HG02610 (cell line): ENCODE measurements around the gene GKAP1.
"Not testable (repeated sequence)": the region's sequence is repeated elsewhere in the genome, so short reads cannot be mapped to it uniquely, and the experiment has no call there.

Source experiments
- ATAC-seq: cut with Tn5 transposase; IDR thresholded peaks from one replicate; pipeline ENCODE4 v1.9.1; 2021; ENCODE audit warnings: mild to moderate bottlenecking, moderate library complexity; ENCODE audit not compliant: unreplicated experiment

Gene GKAP1

DNA sequence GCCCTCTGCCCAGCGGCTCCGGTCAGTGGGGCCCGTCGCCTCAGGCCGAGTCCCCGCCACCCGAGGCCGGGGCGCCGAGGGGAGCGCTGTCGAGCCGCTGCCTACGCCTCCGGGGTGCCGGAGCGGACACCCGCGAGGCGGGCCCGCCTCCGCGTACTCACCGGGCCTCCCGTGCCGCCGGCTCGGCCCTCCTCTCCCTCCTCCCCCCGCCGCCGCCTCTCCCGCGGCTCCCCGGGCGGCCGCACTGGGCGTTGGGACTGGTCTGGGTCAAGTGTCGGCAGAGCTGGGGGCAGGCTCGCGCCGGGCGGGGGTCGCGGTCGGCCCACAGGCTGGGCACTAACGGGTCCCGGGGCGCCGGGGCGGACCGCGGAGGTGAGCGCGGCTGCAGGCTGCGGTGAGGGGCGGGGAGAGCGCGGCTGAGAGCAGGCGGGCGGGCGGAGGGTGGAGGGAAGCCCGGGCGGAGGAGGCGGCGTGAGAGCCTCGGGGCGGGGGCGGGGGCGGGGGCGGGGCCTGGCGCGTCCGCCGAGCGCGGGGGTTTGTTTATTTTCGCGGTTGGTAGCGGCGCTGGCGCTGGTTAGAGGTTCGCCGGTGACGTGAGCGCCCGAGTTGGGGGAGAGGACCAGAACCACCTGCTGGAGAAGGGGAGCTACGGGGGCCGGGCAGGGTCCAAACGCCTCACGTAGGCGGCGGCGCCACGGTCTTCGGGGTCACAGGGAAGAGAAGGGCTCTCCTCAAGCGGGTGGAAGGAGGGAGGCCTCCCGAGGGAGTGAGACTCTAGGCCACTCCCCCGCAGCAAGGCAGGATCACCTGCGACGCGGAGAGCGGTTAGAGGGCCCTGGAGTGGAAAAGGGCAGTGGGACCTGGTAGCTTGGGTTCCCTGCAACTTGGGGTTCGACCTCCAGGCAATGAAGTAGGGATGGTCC lies at the start of gene GKAP1:
TSS of gene GKAP1 (minus strand) at position 414 of the 923 bp plus-strand sequence. CDS start 11,252 bp downstream, outside the sequence.
- ATAC-seq = peak; percentile 81

DNA sequence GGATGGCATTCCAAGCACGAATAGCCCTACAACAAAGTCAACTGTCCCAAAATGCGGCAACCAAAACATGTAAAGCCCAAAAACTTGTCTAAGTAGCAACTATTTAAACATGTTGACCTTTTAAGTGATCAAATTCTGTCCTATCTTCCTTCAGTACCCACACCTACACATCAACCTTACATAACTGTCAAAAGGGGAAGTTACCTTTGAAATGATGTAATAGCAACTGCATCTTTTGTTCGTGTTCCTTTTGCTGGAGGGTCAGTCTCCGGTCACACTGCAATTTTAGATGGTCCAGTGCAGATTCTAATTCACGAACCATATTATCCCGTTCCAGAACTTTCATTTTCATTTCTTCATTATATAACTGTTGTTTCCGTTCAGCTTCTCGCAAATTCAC lies 32.3 kb upstream of the GKAP1 start:
- ATAC-seq = not testable (repeated sequence)

DNA sequence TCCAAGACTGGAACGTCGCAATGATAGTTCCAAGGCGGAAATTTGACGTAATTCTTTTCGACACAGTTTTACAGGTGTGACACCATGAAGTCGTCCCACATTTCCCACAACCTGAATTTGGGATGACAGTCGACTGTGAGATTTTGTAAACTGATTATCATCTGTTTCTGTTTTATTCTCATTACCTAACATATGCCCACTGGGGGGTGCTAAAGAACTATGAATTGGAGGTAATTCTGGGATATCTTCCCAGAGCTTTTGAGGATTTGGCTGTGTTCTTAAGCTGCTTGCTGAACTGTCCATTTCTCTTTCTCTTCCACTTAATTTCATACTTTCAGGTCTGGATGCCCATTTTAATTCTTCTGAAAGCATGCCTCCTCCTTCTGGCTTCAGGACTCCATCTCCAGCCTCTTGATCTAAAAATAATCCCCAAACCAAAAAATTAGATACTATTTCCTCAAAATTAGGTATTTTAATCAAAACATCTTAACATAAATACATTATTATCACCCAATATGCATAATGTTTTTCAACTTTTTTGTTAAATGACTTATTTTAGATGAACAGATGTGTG lies 19.6 kb upstream of the GKAP1 start:
- not testable (repeated sequence) for ATAC-seq

DNA sequence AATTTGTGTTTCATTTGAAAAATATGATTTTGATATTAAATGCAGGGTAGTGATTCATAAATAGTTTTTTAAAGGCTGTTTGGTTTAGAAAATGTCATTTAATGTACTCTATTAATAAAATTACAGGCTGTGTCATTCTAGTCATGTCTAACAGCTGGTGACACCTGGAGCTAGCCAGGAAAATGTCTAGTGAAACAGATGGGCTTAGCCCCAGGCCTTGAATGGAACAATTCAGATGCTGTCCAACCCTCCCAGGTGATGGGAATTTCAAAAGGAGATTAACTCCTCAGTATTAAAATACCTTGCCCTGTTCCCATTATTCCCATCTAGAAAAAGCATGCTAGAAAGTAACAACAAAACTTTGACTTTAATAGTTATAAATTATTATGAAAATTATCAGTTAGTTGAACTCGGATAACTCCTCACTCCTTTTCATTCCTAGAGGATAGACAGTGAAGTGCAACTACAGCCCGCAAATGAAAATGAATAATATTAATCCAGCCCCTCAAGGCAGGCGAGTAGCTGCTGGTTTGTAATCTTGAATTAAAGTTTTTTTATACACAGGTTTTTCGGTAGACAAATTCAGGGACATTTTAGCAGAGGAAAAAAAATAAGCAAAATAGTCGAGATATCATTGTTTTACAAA lies 13.0 kb upstream of the GKAP1 start:
- not testable (repeated sequence) for ATAC-seq

DNA sequence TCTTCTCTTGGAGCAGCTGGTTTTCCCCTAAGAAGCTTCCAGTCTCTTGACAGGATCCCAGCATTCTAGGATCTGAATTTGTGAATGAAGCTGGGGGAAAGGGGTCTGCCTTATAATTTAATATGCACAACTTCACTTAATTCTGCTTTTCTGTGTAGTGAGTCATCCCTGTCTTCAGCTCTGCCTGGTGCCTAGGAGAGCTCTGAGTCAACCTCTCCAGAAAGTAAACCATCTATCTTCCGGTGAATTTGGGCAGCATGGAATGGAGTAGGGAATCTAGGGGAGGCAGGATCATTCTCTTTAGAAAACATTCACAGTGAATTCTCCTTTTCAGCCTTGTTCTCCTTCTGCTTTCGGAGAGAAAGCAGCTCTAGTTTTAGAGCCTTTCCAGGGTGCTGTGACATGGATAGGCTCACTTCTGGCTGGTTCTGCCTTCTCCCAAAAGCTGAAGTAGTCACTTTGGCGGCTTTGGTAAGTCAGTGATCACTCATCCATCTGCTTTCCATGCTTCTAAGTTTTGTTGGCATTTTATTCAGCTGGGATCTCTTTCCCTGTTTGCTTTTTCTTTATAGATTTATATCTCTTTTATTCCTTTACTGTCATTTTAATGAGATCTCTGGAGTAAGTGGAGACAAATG lies 7.5 kb upstream of the GKAP1 start:
- not testable (repeated sequence) for ATAC-seq

DNA sequence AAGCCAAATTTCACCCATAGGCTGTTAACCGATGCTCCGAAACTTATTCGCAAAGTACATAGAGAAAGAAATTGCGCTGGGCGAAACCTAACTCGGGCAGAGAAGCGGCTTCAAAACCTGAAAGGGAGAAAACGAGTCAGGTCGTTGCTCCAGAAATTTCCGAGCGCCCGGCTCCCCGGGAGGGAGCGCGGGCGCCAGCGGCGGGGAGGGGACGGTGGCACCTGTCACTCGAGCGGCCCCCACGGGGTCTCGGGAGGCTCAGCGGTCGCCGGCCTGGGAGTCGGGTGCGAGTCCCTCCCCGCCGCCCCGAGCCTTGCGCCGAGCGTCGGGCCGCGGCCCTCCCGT lies 586 bp downstream of the GKAP1 start:
- ATAC-seq = not testable (repeated sequence)

DNA sequence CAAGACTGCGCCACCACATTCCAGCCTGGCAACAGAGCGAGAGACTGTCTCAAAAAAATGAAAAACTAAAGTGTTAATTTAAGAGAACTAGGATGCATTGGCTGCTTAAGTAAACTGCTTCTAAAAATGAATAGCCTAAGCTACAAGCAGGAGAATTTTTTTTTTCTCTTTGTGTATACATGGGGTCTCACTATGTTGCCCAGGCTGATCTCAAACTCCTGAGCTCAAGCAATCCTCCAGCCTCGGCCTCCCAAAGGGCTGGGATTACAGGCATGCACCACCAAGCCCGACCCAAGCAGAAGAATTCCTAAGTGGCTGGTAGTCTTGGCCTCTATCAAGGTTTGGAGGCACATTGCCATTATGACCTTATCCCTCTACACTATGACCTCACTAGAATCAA lies 2.4 kb downstream of the GKAP1 start:
- not testable (repeated sequence) for ATAC-seq

DNA sequence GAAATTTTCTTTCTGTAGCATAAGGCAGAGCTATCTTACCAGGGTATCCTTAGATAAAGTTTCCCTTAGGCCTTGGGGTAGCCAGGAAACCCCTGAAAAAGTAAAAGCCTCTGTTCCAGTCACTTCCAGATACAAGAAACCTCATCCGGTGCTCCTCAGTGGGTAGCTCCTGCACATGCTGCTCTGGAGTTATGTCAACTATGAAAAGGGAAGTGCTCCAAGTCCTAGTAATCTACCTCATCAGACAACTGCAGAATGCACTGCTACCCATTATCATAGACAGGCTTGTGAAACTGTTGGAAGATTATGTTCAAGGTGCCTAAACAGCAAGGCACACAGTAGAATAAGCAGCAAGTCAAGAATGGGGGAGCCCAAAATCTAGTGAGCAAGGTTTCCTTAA lies 8.4 kb downstream of the GKAP1 start:
- not testable (repeated sequence) for ATAC-seq

DNA sequence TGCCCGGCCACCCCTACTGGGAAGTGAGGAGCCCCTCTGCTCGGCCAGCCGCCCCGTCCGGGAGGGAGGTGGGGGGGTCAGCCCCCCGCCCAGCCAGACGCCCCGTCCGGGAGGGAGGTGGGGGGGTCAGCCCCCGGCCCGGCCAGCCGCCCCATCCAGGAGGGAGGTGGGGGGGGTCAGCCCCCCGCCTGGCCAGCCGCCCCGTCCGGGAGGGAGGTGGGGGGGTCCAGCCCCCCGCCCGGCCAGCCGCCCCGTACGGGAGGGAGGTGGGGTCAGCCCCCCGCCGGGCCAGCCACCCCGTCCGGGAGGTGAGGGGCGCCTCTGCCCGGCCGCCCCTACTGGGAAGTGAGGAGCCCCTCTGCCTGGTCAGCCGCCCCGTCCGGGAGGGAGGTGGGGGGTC lies 13.1 kb downstream of the GKAP1 start:
- not testable (repeated sequence) for ATAC-seq

DNA sequence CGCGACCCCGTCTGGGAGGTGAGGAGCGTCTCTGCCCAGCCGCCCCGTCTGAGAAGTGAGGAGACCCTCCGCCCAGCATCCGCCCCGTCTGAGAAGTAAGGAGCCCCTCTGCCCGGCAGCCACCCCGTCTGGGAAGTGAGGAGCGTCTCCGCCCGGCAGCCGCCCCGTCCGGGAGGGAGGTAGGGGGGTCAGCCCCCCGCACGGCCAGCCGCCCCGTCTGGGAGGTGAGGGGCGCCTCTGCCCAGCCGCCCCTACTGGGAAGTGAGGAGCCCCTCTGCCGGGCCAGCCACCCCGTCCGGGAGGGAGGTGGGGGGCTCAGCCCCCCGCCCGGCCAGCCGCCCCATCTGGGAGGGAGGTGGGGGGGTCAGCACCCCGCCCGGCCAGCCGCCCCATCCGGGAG lies 13.6 kb downstream of the GKAP1 start:
- not testable (repeated sequence) for ATAC-seq

DNA sequence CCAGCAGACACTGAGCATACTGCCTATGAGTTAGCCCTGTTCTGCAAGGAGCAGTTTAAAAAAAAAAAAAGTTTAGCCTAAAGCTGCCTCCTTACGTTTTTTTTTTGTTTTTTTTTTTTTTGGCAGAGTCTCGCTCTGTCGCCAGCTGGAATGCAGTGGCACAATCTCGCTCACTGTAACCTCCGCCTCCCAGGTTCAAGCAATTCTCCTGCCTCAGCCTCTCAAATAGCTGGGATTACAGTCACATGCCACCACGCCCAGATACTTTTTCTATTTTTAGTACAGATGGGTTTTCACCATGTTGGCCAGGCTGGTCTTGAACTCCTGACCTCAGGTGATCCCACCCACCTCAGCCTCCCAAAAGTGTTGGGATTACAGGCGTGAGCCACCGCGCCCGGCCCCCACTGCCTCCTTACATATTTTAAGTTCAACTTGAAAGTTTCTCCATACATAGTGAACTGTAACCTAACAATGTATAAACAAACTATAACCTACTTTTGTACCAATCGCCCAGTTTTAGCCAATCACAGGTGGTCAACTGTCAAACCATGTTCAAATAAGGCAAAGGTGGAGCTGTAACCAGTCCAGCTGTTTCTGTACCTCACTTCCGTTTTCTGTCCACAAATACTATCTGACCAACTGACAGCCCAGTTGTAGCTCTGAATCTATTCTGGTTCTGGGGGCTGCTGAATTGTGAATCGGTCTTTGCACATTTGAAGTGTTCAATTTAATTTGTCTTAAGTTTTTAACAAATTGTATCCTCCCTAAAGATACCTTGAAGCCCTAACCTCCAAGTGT lies 17.1 kb downstream of the GKAP1 start:
- ATAC-seq = no peak

DNA sequence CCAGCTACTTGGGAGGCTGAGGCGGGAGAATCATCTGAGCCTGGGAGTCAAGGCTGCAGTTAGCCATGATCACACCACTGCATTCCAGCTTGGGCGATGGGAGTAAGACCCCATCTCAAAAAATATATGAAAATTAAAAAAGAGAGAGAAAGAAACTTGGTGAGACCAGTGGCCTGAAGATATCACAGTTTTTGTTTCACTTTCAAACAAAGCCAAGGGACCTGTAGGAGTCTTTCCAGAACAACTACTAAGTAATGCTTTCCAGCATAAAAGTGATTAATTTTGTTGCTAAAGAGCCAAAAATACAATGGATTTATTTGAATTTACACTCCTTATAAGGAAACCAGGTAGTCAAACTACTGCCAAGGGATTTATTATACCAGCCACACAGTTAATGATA lies 23.5 kb downstream of the GKAP1 start:
- no peak for ATAC-seq

DNA sequence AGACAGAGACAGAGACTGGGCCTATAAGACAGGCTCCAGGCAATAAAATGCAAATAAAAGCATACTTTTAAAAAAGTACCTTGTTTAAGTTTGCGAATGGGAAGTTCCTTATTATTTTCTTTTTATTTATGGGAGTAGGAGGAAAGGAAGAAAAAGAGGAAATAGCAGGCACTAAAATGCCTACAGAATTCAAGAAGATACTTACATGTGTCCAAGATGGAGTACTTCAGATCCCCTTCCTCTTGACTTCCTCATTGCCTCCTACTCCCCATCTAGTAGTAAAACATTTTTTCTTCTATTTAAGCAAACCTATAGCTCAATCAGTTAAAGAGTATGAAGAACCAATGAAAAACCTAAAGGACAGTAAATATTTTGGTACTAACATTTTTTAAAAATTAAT lies 24.8 kb downstream of the GKAP1 start:
- ATAC-seq = no peak

DNA sequence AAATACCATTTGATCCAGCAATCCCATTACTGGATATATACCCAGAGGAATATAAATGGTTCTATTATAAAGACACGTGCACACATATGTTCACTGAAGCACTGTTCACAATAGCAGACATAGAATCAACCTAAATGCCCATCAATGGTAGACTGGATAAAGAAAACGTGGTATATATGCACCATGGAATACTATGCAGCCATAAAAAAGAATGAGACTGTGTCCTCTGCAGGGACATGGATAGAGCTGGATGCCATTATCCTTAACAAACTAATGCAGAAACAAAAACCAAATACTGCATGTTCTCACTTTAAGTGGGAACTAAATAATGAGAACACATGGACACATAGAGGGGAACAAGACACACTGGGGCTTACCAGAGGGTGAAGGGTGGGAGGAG lies 39.4 kb downstream of the GKAP1 start:
- no peak for ATAC-seq

DNA sequence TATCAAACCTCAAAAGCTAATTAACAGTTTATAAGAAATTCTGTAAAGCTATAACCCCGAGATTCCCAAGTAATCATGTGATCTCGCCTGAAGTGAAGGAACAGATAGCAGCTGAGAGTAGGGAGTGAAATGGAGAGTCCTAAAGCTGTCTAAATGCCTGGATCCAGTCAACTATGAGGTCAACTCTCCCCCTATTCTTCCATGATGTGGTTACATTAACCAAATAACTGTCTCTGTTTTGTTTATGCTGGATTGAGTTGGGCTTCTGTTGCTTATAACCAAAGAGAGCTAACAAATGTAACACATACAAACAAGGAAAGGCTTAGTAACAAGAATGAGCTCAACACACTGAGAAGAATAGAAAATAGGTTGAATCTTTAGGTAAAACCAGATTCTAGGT lies 41.6 kb downstream of the GKAP1 start:
- ATAC-seq = no peak

DNA sequence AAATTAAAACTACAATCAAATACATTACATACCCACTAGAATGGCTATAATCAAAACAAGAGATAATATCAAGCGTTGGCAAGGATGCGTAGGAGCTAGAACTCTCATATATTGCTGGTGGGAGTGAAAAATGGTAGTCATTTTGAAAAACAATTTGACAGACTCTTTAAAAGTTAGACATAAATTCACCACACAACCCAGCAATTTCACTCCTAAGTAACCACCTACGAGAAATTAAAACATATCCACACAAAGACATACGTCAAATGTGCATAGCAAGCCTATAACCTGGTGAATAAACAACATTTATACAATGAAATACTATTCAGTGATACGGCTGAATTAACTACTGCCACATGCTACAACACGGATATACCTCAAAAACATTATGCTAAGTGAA lies 44.7 kb downstream of the GKAP1 start:
- no peak for ATAC-seq

DNA sequence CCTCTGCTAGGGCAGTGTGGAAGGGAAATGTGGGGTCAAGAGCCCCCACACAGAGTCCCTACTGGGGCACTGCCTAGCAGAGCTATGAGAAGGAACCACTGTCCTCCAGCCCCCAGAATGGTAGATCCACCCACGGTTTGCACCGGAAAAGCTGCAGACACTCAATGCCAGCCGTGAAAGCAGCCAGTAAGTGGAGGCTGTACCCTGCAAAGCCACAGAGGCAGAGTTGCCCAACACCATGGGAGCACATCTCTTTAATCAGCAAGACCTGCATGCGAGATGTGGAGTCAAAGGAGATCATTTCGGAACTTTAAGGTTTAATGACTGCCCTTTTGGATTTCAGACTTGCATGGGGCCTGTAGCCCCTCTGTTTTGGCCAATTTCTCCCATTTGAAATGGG lies 52.2 kb downstream of the GKAP1 start:
- no peak for ATAC-seq

DNA sequence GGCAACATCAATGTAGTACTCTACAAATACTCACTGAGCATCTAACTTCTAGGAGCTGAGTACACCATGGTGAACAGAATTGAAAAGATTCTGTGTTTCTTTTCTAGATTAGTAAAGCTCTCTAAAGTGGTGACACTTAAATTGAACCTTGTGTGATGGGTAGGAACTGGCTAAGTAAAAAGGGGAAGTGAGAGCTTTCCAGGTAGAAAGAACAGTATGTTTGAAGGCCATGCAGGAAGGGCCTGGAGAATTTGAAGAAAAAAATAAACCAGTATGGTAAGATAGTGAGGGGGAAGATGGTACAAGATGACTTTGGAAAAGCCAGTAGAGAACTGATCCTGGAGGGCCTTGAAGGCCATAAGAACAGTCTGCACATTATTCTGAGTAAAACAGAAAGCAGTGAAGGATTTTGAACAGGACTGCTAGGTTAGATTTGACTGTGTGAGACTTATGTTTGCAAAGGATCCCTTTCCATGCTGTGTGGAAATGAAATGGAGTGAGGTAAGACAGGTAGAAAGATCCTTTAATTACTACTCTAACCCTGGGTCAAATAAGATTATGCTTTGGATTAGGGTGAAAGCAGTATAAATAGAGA lies 63.1 kb downstream of the GKAP1 start:
- peak; percentile 75 for ATAC-seq

DNA sequence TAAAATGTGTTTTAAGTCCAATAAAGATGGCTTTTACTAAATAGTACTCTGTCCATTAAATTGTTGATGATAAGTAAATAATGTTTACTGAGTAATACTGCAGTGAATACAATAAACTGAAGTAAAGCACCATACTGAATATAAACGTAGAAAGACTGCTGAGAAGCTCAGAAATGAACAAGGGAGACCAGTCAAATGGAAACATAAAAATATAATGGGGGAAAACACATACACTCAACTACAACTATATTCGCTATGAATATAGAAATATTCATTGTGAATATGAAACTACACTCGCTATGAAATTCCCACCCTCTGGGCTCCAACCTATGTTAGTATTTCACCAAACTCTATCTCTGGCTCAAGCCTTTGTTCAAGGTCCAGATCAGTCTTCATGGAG lies 67.9 kb downstream of the GKAP1 start:
- peak; percentile 64 for ATAC-seq

DNA sequence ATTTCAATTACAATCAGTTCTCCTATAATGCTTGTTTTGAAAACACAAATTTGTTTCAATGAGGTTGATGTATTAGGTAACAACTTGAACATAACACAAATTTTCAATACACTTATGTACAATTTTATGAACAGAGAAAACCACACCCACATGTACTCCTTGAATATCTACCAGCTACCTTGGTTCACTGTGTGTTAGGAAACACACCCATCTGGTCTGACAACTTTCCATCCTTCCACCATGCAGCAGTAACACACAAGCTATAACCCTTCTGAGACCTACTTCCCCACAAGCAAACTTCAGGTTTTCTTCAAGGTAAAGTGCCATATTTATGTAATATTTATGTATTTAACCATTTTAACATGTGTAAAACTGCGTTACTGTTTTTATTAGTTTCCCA lies 73.4 kb downstream of the GKAP1 start:
- no peak for ATAC-seq
